Cerebellar nuclear complex (tissue), 1 donor: ENCODE results near the gene TMEM72.

Experiments used
- DNase-seq, 2 experiments: peaks; one replicate each; lab custom pipeline; 2025; lab: John Stamatoyannopoulos, UW

The TMEM72 gene

DNA sequence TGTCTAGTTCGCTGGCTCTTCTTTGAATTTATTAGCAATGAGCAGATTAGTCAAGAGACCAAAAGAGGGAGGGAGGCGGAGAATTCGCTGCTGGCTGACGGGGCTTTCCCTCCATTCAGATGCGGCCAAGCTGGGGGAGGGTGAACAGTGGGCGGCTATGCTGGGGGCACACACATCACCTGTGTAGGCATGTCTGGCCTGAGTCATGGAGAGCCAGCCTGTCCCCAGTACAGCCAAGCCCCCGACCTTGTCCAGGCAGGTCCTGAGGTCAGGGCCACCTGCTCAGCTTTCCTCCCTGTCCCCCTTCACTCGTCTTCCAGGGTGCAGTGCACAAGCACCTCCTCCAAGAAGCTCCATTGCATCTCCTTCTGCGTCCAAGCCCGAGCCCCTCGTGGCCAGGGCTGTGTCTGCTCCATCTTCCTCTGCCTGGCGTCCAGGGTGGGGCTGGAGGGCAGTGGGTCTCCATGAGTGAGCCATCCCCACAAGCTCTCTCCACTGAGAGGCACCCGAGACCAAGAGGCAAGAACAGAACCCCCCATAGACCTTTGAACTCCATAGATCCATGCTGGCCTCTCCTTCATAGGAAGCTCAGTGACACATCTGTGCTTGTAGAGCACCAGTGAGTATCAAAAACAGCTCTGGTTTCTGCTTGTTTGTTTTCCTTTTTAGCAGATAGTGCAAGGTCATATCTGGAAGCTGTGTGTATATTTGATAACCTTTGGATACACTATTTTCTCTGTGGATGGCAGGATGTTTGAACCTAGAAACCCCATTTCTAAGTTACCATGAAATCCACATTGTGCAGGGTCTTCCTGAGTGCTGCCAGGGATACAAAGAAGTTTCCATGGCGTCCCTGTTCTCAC lies 69.4 kb downstream of the TMEM72 start:
- DNase-seq: no peak

DNA sequence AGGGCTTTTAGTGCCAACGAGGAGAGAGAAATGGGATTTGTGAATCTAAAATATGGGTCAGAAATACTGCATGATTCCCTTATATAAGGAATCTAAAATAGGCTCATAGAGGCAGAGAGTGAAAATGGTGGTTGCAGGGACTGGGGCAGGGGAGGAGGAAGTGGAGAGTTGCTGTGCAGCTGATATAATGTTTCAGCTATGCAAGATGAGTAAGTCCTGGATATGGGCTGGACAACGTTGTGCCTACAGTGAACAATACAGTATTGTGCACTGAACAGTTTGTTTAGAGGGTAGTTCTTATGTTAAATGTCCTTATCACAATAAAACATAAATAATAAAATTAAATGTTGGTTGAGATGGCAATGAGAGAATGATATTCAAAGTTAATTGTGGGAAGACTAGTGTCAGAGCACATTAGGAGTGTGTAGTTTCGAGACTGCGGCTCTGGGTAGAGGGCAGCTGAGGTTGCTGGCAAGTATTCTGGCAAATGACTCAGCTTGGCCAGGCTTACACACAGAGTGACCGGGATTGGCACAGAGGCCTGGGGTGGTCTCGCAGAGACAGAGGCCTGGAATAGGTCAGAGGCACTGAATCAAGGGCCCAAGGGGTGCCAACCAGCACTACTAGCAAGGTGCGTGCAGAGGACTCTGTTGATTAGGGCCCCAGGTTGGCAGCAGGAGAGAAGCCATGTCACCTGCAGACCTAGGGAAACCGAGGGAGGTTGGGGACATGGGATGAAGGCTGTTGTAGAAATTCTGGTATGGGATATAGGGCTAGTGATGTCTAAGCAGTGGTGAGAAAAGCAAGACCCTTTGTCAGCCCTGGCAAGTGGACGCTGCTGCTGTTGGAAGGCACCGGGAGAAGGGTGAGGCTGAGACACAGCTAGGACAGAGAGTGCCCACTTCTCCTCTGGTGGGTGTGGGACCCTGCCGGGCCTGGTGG lies 70.3 kb downstream of the TMEM72 start:
- no peak for DNase-seq

DNA sequence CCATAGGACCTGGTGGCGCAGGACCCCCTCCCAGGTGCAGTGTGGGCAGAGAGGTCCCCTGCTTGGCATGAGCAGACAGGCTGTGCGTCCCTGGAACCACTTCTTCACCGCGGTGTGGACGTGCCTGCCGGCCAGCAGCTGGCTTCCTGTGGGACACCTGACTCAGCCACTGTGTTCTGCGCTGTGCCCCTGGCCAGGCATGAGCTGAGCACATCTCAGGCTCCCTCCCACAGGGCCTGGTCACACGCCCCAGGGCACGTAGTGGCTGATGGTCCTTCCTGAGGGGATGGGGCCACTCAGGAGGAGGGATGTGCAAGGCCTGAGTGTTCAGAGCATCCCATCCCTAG lies 71.0 kb downstream of the TMEM72 start:
- no peak for DNase-seq

DNA sequence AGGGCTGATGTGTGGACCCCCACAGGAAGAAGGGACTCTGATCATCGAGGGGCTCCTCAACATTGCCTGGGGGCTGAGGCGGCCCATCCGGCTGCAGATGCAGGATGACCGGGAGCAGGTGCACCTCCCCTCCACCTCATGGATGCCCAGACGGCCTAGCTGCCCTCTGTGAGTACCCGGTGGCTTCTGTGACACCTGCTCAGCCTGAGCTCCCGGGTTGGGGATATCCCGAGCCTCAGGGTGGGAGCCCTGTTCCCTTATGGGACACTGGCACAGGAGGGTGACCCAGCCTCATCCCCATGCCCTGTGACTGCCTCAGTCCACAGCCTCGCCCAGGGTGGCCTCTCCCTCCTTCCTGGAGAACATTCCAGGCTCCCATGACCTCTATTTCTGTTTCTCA lies 71.4 kb downstream of the TMEM72 start:
- DNase-seq: no peak

DNA sequence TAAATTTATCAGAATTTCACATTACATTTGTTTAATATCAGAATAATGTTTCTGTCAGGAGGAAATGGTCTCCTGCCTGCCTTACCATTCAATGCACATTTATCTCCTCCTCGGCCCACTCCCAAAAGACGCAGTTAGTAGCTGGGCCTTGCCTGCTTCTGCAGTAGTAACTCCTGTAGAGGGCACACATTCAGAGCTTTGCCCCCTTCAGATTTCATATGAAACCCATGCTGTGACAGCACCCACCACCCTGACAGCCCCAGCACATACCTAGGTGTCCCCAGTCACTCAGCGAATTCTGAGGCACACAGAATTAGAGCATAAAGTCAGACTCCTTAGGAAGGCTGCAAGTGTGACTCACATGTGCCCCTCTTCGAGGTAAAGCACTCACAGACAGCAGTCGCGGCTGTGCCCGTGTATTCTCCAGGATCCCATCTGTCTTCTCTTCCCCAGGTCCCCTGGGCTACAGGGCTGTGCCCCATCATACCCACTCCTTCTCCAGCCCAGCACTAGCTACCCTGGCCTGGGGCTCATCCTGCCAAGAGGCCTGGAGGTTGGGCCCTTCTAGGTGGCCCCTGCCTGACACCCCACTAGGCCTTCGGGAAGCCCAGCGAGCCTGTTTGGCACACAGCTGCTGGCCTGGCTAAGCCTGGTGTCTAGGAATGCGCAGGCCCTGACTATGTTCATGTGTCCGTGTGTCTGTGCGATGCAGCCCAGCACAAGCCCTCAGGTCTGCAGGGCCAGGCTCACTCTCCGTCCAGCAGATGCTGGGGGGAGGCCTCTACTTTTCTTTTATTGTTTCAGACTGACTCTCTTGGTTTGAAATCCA lies 72.1 kb downstream of the TMEM72 start:
- no peak for DNase-seq

DNA sequence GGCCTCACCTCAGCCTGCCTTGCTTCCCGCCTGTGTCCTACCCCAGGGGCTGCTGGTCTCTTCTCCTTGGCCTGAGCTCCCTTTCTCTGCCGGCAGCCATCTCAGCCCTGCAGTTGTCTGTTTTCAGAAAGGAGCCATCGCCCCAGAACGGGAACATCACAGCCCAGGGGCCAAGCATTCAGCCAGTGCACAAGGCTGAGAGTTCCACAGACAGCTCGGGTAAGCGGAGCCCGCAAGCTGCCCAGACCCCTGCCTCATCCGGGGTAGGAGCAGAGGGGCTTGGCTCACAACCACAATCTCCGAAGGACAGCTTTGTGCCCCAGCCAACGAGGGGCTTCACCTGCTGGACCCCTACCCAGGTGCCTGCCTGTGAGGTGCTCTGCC lies 72.8 kb downstream of the TMEM72 start:
- no peak for DNase-seq

DNA sequence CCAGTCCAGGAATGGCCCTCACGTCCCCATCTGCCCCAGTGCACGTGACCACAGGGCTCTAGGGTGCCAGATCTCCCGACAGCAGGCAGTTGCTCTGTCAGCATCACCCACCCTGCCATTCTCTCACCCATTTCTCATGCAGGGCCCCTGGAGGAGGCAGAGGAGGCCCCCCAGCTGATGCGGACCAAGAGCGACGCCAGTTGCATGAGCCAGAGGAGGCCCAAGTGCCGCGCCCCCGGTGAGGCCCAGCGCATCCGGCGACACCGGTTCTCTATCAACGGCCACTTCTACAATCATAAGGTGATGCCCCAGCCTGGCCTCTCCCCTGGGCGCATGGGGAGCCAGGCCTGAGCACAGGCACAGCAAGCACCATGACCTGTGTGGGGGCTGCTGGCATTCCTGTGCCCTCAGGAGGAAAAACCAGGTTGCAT lies 73.5 kb downstream of the TMEM72 start:
- no peak for DNase-seq

DNA sequence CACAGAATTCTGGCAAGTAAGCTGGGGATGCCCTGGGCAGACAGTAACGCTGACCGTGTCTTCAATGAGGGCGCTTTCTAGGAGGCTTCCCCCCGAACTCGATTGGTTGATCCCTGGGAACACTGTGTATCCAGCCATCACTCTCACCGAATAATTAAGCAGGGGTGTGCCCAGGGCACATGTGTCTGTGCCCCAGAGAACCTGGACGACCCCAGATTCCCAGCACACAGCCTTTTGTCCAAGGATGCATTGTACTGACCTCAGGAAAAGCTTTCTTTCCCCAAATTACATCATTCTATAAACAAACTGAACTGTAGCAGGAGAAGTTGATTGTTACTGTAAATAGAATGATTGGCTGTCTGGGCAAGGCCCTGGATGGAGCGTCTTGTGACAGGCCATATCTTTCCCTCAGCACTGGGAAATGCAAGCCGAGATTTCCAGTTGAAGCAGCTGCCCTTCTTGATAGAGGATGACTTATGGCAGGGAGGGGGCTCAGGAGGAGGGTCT lies 74.1 kb downstream of the TMEM72 start:
- no peak for DNase-seq

DNA sequence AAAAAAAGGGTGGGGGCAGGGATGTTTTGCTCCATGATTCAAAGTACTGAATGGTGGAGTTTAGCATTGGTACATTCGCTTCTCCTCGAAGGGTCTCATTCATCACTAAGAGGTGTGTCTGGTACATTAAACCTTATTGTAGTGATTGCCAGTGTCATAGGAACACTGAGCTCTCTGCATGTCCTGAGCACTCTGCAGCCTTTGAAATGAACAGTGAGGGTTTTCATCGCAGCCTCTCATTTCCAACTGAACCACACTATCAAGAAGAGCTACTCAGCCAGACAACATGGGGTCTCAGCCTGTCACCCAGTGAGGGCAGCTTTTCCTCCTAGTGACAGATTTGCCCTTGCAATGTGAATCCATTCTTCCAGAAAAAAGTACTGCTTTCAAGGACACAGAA lies 75.0 kb downstream of the TMEM72 start:
- no peak for DNase-seq
